Measurements from ENCODE around the gene ZBTB16. TPM values are rescaled to one million over a fixed set of nuclear protein-coding genes. Genes with fewer than 3 reads are reported as not detected.

Gene ZBTB16
- total RNA-seq, 1 experiment from 2014 or later = 0.44 TPM

DNA sequence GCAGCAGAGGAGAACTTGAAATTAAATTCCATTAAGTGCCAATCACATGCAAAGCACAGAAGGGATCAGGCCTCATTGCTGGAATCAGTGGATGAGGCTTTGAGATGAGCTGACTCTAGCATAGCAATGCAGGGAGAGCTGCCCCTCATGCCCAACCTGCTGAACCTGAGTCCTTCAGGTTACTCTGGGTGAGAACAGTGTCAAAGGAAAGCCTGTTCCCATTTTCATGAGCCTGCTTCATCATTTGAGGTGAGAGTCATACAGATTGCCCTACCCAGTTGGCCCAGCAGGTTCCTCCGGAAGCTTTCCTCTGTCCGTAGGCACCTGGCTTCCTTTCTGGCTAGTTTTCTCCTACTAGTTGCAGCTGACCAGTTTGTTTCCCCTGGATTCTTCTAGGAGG is 25.9 kb upstream of the ZBTB16 start:
- no peaks in the 10 kb centered on the region for H3F3A ChIP-seq (ENCODE audit: insufficient read depth, low read depth)
- BruUV-seq (replicated peaks) = no TSS peak
- H3K9me2 ChIP-seq (ENCODE audit: insufficient read depth) = no peaks in the 10 kb centered on the region
- no peaks in the 10 kb centered on the region for H3K9me3 ChIP-seq (ENCODE audit: insufficient read depth, low read depth)
- intact Hi-C loops (cut with micrococcal nuclease; ENCODE audit: unreplicated experiment) = no loop called here
- H2AFZ ChIP-seq = no peak overlapping the region
- no peak for DNase-seq
- H3K4me1 ChIP-seq (replicated peaks; ENCODE audit: insufficient read depth) = no peaks in the 10 kb centered on the region
- no peak overlapping the region for H3K27ac ChIP-seq
- POLR2A ChIA-PET (ENCODE audit: unreplicated experiment) = no interaction called here
- H3K4me3 ChIP-seq = no peak overlapping the region
- no peaks in the 10 kb centered on the region for H3K36me3 ChIP-seq (ENCODE audit: low read depth)
- TF ChIP-seq EZH2 (IDR thresholded peaks at IDR 0.05; ENCODE audit: low read depth) = no peak
- TF ChIP-seq, protein P1, sequence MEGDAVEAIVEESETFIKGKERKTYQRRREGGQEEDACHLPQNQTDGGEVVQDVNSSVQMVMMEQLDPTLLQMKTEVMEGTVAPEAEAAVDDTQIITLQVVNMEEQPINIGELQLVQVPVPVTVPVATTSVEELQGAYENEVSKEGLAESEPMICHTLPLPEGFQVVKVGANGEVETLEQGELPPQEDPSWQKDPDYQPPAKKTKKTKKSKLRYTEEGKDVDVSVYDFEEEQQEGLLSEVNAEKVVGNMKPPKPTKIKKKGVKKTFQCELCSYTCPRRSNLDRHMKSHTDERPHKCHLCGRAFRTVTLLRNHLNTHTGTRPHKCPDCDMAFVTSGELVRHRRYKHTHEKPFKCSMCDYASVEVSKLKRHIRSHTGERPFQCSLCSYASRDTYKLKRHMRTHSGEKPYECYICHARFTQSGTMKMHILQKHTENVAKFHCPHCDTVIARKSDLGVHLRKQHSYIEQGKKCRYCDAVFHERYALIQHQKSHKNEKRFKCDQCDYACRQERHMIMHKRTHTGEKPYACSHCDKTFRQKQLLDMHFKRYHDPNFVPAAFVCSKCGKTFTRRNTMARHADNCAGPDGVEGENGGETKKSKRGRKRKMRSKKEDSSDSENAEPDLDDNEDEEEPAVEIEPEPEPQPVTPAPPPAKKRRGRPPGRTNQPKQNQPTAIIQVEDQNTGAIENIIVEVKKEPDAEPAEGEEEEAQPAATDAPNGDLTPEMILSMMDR (conservative IDR thresholded peaks at IDR 0.05) = no peak
- CTCF ChIA-PET = no interaction called here
- no peaks in the 10 kb centered on the region for H3K79me2 ChIP-seq (ENCODE audit: low read depth)
- H3K27me3 ChIP-seq (ENCODE audit: insufficient read depth, low read depth) = peaks cover 79% of the 10 kb centered on the region
- H4K20me1 ChIP-seq (ENCODE audit: insufficient read depth) = no peaks in the 10 kb centered on the region
- no peak overlapping the region for H3K4me2 ChIP-seq

DNA sequence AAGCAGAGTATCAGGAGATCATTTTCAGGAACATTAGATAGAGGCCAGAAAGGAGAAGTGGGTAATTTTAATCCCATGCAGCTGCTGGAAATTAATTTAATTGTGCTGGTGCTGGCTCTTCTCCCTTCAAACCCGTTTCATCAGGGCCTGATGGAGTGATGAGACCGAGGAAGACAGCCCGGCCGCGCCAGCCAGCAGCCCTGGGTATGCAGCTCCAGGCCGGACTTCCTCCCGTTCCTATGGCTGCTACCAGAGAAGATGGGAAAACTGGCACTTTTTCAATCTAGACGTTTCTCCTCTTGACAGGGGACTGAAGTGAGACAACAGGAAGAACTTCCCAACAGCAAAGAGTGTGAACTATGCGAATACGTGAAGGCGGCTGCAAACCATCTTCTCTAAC is 24.6 kb upstream of the ZBTB16 start:
- intact Hi-C loops (cut with micrococcal nuclease; ENCODE audit: unreplicated experiment) = no loop called here
- H4K20me1 ChIP-seq (ENCODE audit: insufficient read depth) = no peaks in the 10 kb centered on the region
- H2AFZ ChIP-seq = no peak overlapping the region
- H3K79me2 ChIP-seq (ENCODE audit: low read depth) = no peaks in the 10 kb centered on the region
- ChIA-PET POLR2A (ENCODE audit: unreplicated experiment) (no interaction called here), CTCF (no interaction called here)
- BruUV-seq (replicated peaks) = no TSS peak
- H3F3A ChIP-seq (ENCODE audit: insufficient read depth, low read depth) = no peaks in the 10 kb centered on the region
- H3K9me2 ChIP-seq (ENCODE audit: insufficient read depth) = no peaks in the 10 kb centered on the region
- H3K36me3 ChIP-seq (ENCODE audit: low read depth) = no peaks in the 10 kb centered on the region
- no peak for DNase-seq
- H3K4me2 ChIP-seq = no peak overlapping the region
- no peak for TF ChIP-seq EZH2 (IDR thresholded peaks at IDR 0.05; ENCODE audit: low read depth)
- TF ChIP-seq, protein P1 (conservative IDR thresholded peaks at IDR 0.05) = no peak
- no peak overlapping the region for H3K27ac ChIP-seq
- no peaks in the 10 kb centered on the region for H3K9me3 ChIP-seq (ENCODE audit: insufficient read depth, low read depth)
- no peak overlapping the region for H3K4me3 ChIP-seq
- no peaks in the 10 kb centered on the region for H3K4me1 ChIP-seq (replicated peaks; ENCODE audit: insufficient read depth)
- peaks cover 67% of the 10 kb centered on the region for H3K27me3 ChIP-seq (ENCODE audit: insufficient read depth, low read depth)

DNA sequence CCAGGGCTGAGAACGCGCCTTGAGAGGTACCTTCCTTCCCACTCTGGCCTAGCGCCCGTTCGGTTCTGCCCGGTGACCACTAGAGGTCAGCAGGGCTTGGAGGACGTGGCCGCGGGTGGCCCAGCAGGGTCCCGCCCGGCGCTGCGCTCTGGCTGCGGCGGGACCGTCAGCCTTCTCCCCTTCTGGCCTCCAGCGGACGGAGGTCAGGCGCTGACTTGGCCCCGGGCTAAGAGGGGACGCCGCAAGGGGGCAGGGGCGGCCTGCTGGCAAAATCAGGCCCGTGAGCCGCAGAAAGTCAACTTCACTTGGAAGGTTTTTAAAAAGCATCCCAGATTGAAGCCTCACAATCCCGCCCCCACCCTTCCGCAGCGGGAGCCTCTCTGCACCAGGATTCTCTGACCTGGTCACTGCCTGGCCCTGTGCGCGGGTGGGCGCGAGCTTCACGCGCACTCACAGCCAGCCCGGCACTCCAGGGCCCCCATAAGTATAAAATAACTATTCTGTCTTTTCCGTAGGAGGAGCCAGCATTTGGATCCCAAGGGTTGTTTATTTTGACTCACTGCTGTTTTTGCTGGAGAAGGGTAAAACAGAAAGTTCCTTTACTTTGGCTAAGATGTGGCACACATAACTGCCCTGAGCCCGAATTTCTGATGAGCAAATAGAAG is 23.2 kb upstream of the ZBTB16 start:
- BruUV-seq (replicated peaks) = no TSS peak
- intact Hi-C loops (cut with micrococcal nuclease; ENCODE audit: unreplicated experiment) = loop anchor here (1.0 kb wide), 1 partner anchor 225 kb away; no protein-coding TSS in a partner anchor
- H3K4me1 ChIP-seq (replicated peaks; ENCODE audit: insufficient read depth) = no peaks in the 10 kb centered on the region; the same call in 1 of the 2 replicates
- no peaks in the 10 kb centered on the region for H3K36me3 ChIP-seq (ENCODE audit: low read depth)
- no peaks in the 10 kb centered on the region for H3K9me2 ChIP-seq (ENCODE audit: insufficient read depth)
- ChIA-PET CTCF (no interaction called here), POLR2A (ENCODE audit: unreplicated experiment) (no interaction called here)
- no peaks in the 10 kb centered on the region for H4K20me1 ChIP-seq (ENCODE audit: insufficient read depth)
- no peaks in the 10 kb centered on the region for H3K9me3 ChIP-seq (ENCODE audit: insufficient read depth, low read depth)
- peaks cover 63% of the 10 kb centered on the region for H3K27me3 ChIP-seq (ENCODE audit: insufficient read depth, low read depth)
- no peak overlapping the region for H3K4me3 ChIP-seq
- peak in 1 of 2 experiments; percentile 31 for DNase-seq
- no peaks in the 10 kb centered on the region for H3K79me2 ChIP-seq (ENCODE audit: low read depth)
- H3K4me2 ChIP-seq = no peak overlapping the region
- H2AFZ ChIP-seq = no peak overlapping the region
- H3F3A ChIP-seq (ENCODE audit: insufficient read depth, low read depth) = no peaks in the 10 kb centered on the region
- no peak overlapping the region for H3K27ac ChIP-seq
- TF ChIP-seq EZH2 (IDR thresholded peaks at IDR 0.05; ENCODE audit: low read depth) = no peak
- TF ChIP-seq, protein P1 (conservative IDR thresholded peaks at IDR 0.05) = peak; percentile 63
